Calu3 (cell line): ENCODE data around the gene C12orf42. TPM values are rescaled to one million over a fixed set of nuclear protein-coding genes. Genes with fewer than 3 reads are reported as not detected.
"Not testable (repeated sequence)": the region's sequence is repeated elsewhere in the genome, so short reads cannot be mapped to it uniquely, and the experiment has no call there.

Experiments used
- BruUV-seq: library from RNA; stranded (reverse); fragments of 400-500 nt; replicated peaks from 2 replicates; lab custom pipeline; 2021; lab: Mats Ljungman, UMichigan
- CTCF ChIA-PET: fragments of 300-600 bp; sonication (Branson Sonifier 250); formaldehyde crosslinking; loops from one replicate; lab custom pipeline; 2022; ENCODE audit warnings: antibody characterized with exemption; lab: Charles Lee
- DNase-seq: peaks from one replicate; pipeline ENCODE4 v3.0.0; 2022
- H3K27ac Mint-ChIP-seq: one replicate; pipeline ENCODE4 v1.8.0; 2022; ENCODE audit warnings: mixed read lengths; ENCODE audit not compliant: unreplicated experiment
- H3K27me3 Mint-ChIP-seq: one replicate; pipeline ENCODE4 v1.8.0; 2022; ENCODE audit warnings: mixed read lengths; ENCODE audit not compliant: unreplicated experiment
- H3K36me3 Mint-ChIP-seq: one replicate; pipeline ENCODE4 v1.8.0; 2022; ENCODE audit warnings: mild to moderate bottlenecking, moderate library complexity, mixed read lengths; ENCODE audit not compliant: insufficient read depth, unreplicated experiment
- H3K4me1 Mint-ChIP-seq: one replicate; pipeline ENCODE4 v1.8.0; 2022; ENCODE audit warnings: mild to moderate bottlenecking, low read depth, mixed read lengths; ENCODE audit not compliant: unreplicated experiment
- H3K4me3 Mint-ChIP-seq: one replicate; pipeline ENCODE4 v1.8.0; 2022; ENCODE audit warnings: mild to moderate bottlenecking, low read depth, moderate library complexity, mixed read lengths; ENCODE audit not compliant: unreplicated experiment
- H3K9me3 Mint-ChIP-seq: one replicate; pipeline ENCODE4 v1.8.0; 2022; ENCODE audit warnings: low read depth, mixed read lengths; ENCODE audit not compliant: unreplicated experiment
- CTCF ChIP-seq: fragments of 200-600 bp; IDR thresholded peaks from one replicate; pipeline ENCODE4 v1.8.0; 2022; ENCODE audit warnings: antibody characterized with exemption; ENCODE audit not compliant: unreplicated experiment
- intact Hi-C: fragments of 100-400 bp; cut with micrococcal nuclease; formaldehyde crosslinking; loops from one replicate; pipeline ENCODE4 v1.10.0; 2022; ENCODE audit not compliant: unreplicated experiment
- total RNA-seq: library from RNA; stranded (reverse); gene quantifications from 2 replicates; pipeline ENCODE4 v1.2.3, GENCODE V29; 2022

The C12orf42 gene
- total RNA-seq, 1 experiment from 2014 or later = not detected

GRCh38 chr12:103444983-103445382 is 50.8 kb downstream of the C12orf42 start:
- intact Hi-C loops = no loop called here
- peaks cover 20% of the 10 kb centered on the region for H3K27me3 Mint-ChIP-seq
- no peak overlapping the region for H3K27ac Mint-ChIP-seq
- CTCF ChIA-PET = no interaction called here
- H3K4me1 Mint-ChIP-seq = no peaks in the 10 kb centered on the region
- DNase-seq = no peak
- H3K36me3 Mint-ChIP-seq = no peaks in the 10 kb centered on the region
- no peak for TF ChIP-seq CTCF
- no peak overlapping the region for H3K4me3 Mint-ChIP-seq
- H3K9me3 Mint-ChIP-seq = peaks cover 2% of the 10 kb centered on the region
- BruUV-seq = no TSS peak

GRCh38 chr12:103442822-103443221 is 52.9 kb downstream of the C12orf42 start:
- intact Hi-C loops = no loop called here
- H3K36me3 Mint-ChIP-seq = no peaks in the 10 kb centered on the region
- H3K9me3 Mint-ChIP-seq = no peaks in the 10 kb centered on the region
- no TSS peak for BruUV-seq
- TF ChIP-seq CTCF = no peak
- no peak overlapping the region for H3K27ac Mint-ChIP-seq
- CTCF ChIA-PET = no interaction called here
- H3K27me3 Mint-ChIP-seq = peaks cover 8% of the 10 kb centered on the region
- H3K4me3 Mint-ChIP-seq = no peak overlapping the region
- no peaks in the 10 kb centered on the region for H3K4me1 Mint-ChIP-seq
- DNase-seq = no peak

GRCh38 chr12:103442182-103442555 is 53.6 kb downstream of the C12orf42 start:
- intact Hi-C loops = no loop called here
- Mint-ChIP-seq H3K4me1 (no peaks in the 10 kb centered on the region), H3K36me3 (no peaks in the 10 kb centered on the region), H3K4me3 (no peak overlapping the region), H3K27ac (no peak overlapping the region), H3K27me3 (peaks cover 1% of the 10 kb centered on the region), H3K9me3 (no peaks in the 10 kb centered on the region)
- DNase-seq = no peak
- CTCF ChIA-PET = no interaction called here
- no peak for TF ChIP-seq CTCF
- no TSS peak for BruUV-seq

GRCh38 chr12:103441437-103442181 is 54.2 kb downstream of the C12orf42 start:
- Mint-ChIP-seq H3K4me1 (no peaks in the 10 kb centered on the region), H3K27ac (no peak overlapping the region), H3K4me3 (no peak overlapping the region), H3K27me3 (no peaks in the 10 kb centered on the region), H3K9me3 (no peaks in the 10 kb centered on the region), H3K36me3 (no peaks in the 10 kb centered on the region)
- CTCF ChIA-PET = interaction anchor here (0.6 kb wide), 1 partner anchor 1363 kb away, joined by 3 read pairs; no protein-coding TSS in a partner anchor
- intact Hi-C loops = no loop called here
- TF ChIP-seq CTCF = no peak
- no peak for DNase-seq
- no TSS peak for BruUV-seq

GRCh38 chr12:103434165-103435105 is 61.3 kb downstream of the C12orf42 start:
- H3K4me1 Mint-ChIP-seq, CTCF ChIA-PET, intact Hi-C loops, H3K9me3 Mint-ChIP-seq, H3K36me3 Mint-ChIP-seq, H3K27ac Mint-ChIP-seq, DNase-seq, BruUV-seq, H3K27me3 Mint-ChIP-seq, H3K4me3 Mint-ChIP-seq: not testable (repeated sequence)
